Lower leg skin (tissue), 3 donors: ENCODE results near the gene NAXD.

Source experiments
- CTCF ChIP-seq, 3 donors: fragments of 450-650 bp; IDR thresholded peaks; one replicate each; pipeline ENCODE4 v1.5.1; 2016; ENCODE audit warnings: antibody characterized with exemption in 3 of 3, mild to moderate bottlenecking in 3 of 3, moderate library complexity in 2 of 3
- POLR2A ChIP-seq, 2 donors: fragments of 450-650 bp; IDR thresholded peaks; one replicate each; pipeline ENCODE4 v1.6.1; 2016 to 2017; ENCODE audit warnings: antibody characterized with exemption in 2 of 2, mild to moderate bottlenecking in 1 of 2, moderate library complexity in 1 of 2

- TF ChIP-seq CTCF (IDR thresholded peaks at IDR 0.05): no peak
- TF ChIP-seq POLR2A (IDR thresholded peaks at IDR 0.05): no peak
Measured at GRCh38 chr13:110626521-110626920, 11.2 kb downstream of the NAXD start.
